Activated CD4-positive, alpha-beta T cell treated with anti-CD3 and anti-CD28 coated beads, Interleukin-2, amount 50 U/mL, for 1 hour (primary cell): ENCODE data around the gene SETD9.

Source experiments
- DNase-seq: peaks from one replicate; pipeline ENCODE4 v3.0.0-alpha.2; 2020

The SETD9 gene

GRCh38 chr5:56909294-56910209 lies at the start of gene SETD9:
Gene SETD9 (plus strand): TSS chr5:56909596. CDS start chr5:56909646, 50 bp downstream.
- peak; percentile 75 for DNase-seq

GRCh38 chr5:56861893-56862485 lies 47.4 kb upstream of the SETD9 start:
- no peak for DNase-seq

- no peak for DNase-seq
Observed at GRCh38 chr5:56862909-56863308, 46.5 kb upstream of the SETD9 start.

- no peak for DNase-seq
Observed at GRCh38 chr5:56871777-56872176, 37.6 kb upstream of the SETD9 start.

- DNase-seq = no peak
Observed at GRCh38 chr5:56873056-56873455, 36.3 kb upstream of the SETD9 start.

- no peak for DNase-seq
Observed at GRCh38 chr5:56876327-56876726, 33.1 kb upstream of the SETD9 start.

GRCh38 chr5:56881571-56881970 lies 27.8 kb upstream of the SETD9 start:
- DNase-seq = no peak

- DNase-seq = no peak
Observed at GRCh38 chr5:56893251-56893951, 16.0 kb upstream of the SETD9 start.

GRCh38 chr5:56896763-56897162 lies 12.6 kb upstream of the SETD9 start:
- no peak for DNase-seq

- no peak for DNase-seq
Observed at GRCh38 chr5:56898213-56898612, 11.2 kb upstream of the SETD9 start.

GRCh38 chr5:56900395-56900794 lies 9.0 kb upstream of the SETD9 start:
- no peak for DNase-seq

GRCh38 chr5:56900858-56901578 lies 8.4 kb upstream of the SETD9 start:
- peak; percentile 11 for DNase-seq

- no peak for DNase-seq
Observed at GRCh38 chr5:56908942-56909293, 478 bp upstream of the SETD9 start.

- DNase-seq = peak; percentile 20
Observed at GRCh38 chr5:56910210-56910965, 992 bp downstream of the SETD9 start.

- no peak for DNase-seq
Observed at GRCh38 chr5:56913766-56914165, 4.4 kb downstream of the SETD9 start.

- DNase-seq = no peak
Observed at GRCh38 chr5:56914678-56915077, 5.3 kb downstream of the SETD9 start.

- no peak for DNase-seq
Observed at GRCh38 chr5:56917534-56917933, 8.1 kb downstream of the SETD9 start.

GRCh38 chr5:56918054-56918453 lies 8.7 kb downstream of the SETD9 start:
- DNase-seq = no peak

- no peak for DNase-seq
Observed at GRCh38 chr5:56919942-56920662, 10.7 kb downstream of the SETD9 start.

- no peak for DNase-seq
Observed at GRCh38 chr5:56922922-56923321, 13.5 kb downstream of the SETD9 start.

GRCh38 chr5:56934325-56934724 lies 24.9 kb downstream of the SETD9 start:
- DNase-seq = no peak

GRCh38 chr5:56938858-56939257 lies 29.5 kb downstream of the SETD9 start:
- no peak for DNase-seq
